Measurements from ENCODE around the gene RAP2C.

- no peak for TF ChIP-seq CTCF (conservative IDR thresholded peaks at IDR 0.05)
- no peak for TF ChIP-seq EZH2 (IDR thresholded peaks at IDR 0.05; ENCODE audit: low read depth)
These were observed 3.0 kb downstream of the RAP2C start for GRCh38 chrX:132216283-132216682.
